ENCODE results near the gene ABHD12.
"Not testable (repeated sequence)": the region's sequence is repeated elsewhere in the genome, so short reads cannot be mapped to it uniquely, and the experiment has no call there.

Gene ABHD12

GRCh38 chr20:25323496-25324246 lies 67.0 kb downstream of the ABHD12 start:
- H3K27ac Mint-ChIP-seq: no peak overlapping the region
- ATAC-seq (no peak), DNase-seq (no peak)
- no peak overlapping the region for H3K4me3 Mint-ChIP-seq
- no peaks in the 10 kb centered on the region for H3K9me3 Mint-ChIP-seq
- no peaks in the 10 kb centered on the region for H3K27me3 Mint-ChIP-seq
- H3K4me1 Mint-ChIP-seq: peaks cover 10% of the 10 kb centered on the region

GRCh38 chr20:25321991-25322390 lies 68.6 kb downstream of the ABHD12 start:
- H3K4me3 Mint-ChIP-seq: no peak overlapping the region
- H3K4me1 Mint-ChIP-seq: peaks cover 17% of the 10 kb centered on the region
- peak overlapping the region in 1 of 2 donors; percentile 72 for H3K27ac Mint-ChIP-seq
- DNase-seq: no peak
- H3K27me3 Mint-ChIP-seq: no peaks in the 10 kb centered on the region
- no peak for ATAC-seq
- no peaks in the 10 kb centered on the region for H3K9me3 Mint-ChIP-seq

GRCh38 chr20:25321262-25321831 lies 69.3 kb downstream of the ABHD12 start:
- no peaks in the 10 kb centered on the region for H3K9me3 Mint-ChIP-seq

GRCh38 chr20:25320035-25320800 lies 70.4 kb downstream of the ABHD12 start:
- Mint-ChIP-seq H3K27me3 (no peaks in the 10 kb centered on the region), H3K4me3 (no peak overlapping the region), H3K9me3 (no peaks in the 10 kb centered on the region), H3K27ac (peak overlapping the region in 1 of 2 donors; percentile 92), H3K4me1 (peaks cover 24% of the 10 kb centered on the region)
- ATAC-seq (no peak), DNase-seq (no peak)

More at GRCh38 chr20:25321262-25321831, 69.3 kb downstream of the ABHD12 start:
- Mint-ChIP-seq H3K4me1 (peaks cover 17% of the 10 kb centered on the region), H3K27me3 (no peaks in the 10 kb centered on the region), H3K4me3 (no peak overlapping the region), H3K27ac (no peak overlapping the region)
- ATAC-seq (peak; percentile 39), DNase-seq (no peak)

- Mint-ChIP-seq H3K27ac (peak overlapping the region in 1 of 2 donors; percentile 92), H3K27me3 (no peaks in the 10 kb centered on the region), H3K4me1 (peaks cover 24% of the 10 kb centered on the region), H3K9me3 (no peaks in the 10 kb centered on the region), H3K4me3 (no peak overlapping the region)
- no peak for ATAC-seq
- no peak for DNase-seq
Observed at GRCh38 chr20:25319241-25320034, 71.2 kb downstream of the ABHD12 start.

- no peaks in the 10 kb centered on the region for H3K9me3 Mint-ChIP-seq
- H3K4me1 Mint-ChIP-seq: peaks cover 24% of the 10 kb centered on the region
- H3K4me3 Mint-ChIP-seq: no peak overlapping the region
- ATAC-seq (no peak), DNase-seq (no peak)
- no peak overlapping the region for H3K27ac Mint-ChIP-seq
- H3K27me3 Mint-ChIP-seq: no peaks in the 10 kb centered on the region
Observed at GRCh38 chr20:25318471-25319240, 72.0 kb downstream of the ABHD12 start.

GRCh38 chr20:25317351-25318075 lies 73.1 kb downstream of the ABHD12 start:
- Mint-ChIP-seq H3K4me3 (no peak overlapping the region), H3K27me3 (no peaks in the 10 kb centered on the region), H3K4me1 (peaks cover 24% of the 10 kb centered on the region), H3K27ac (peak overlapping the region; percentile 8 to 85), H3K9me3 (no peaks in the 10 kb centered on the region)
- ATAC-seq (no peak), DNase-seq (no peak)

- Mint-ChIP-seq H3K27me3 (no peaks in the 10 kb centered on the region), H3K4me1 (peaks cover 30% of the 10 kb centered on the region), H3K27ac (peak overlapping the region in 1 of 2 donors; percentile 8), H3K4me3 (no peak overlapping the region), H3K9me3 (no peaks in the 10 kb centered on the region)
- DNase-seq: no peak
- no peak for ATAC-seq
Observed at GRCh38 chr20:25316506-25317190, 74.0 kb downstream of the ABHD12 start.

GRCh38 chr20:25315418-25316210 lies 75.0 kb downstream of the ABHD12 start:
- Mint-ChIP-seq H3K9me3 (no peaks in the 10 kb centered on the region), H3K4me3 (no peak overlapping the region), H3K27me3 (no peaks in the 10 kb centered on the region), H3K4me1 (peaks cover 40% of the 10 kb centered on the region), H3K27ac (peak overlapping the region in 1 of 2 donors; percentile 32)
- DNase-seq (no peak), ATAC-seq (no peak)

GRCh38 chr20:25314497-25315417 lies 75.9 kb downstream of the ABHD12 start:
- H3K27ac Mint-ChIP-seq: no peak overlapping the region
- H3K4me1 Mint-ChIP-seq: peaks cover 48% of the 10 kb centered on the region
- no peaks in the 10 kb centered on the region for H3K27me3 Mint-ChIP-seq
- DNase-seq: no peak
- ATAC-seq: no peak
- H3K9me3 Mint-ChIP-seq: no peaks in the 10 kb centered on the region
- no peak overlapping the region for H3K4me3 Mint-ChIP-seq

GRCh38 chr20:25313593-25313992 lies 77.0 kb downstream of the ABHD12 start:
- no peaks in the 10 kb centered on the region for H3K9me3 Mint-ChIP-seq
- no peak for ATAC-seq
- DNase-seq: no peak
- H3K4me3 Mint-ChIP-seq: no peak overlapping the region
- no peak overlapping the region for H3K27ac Mint-ChIP-seq
- H3K27me3 Mint-ChIP-seq: no peaks in the 10 kb centered on the region
- H3K4me1 Mint-ChIP-seq: peaks cover 51% of the 10 kb centered on the region

- peaks cover 54% of the 10 kb centered on the region for H3K4me1 Mint-ChIP-seq
- not testable (repeated sequence) for DNase-seq, H3K27ac Mint-ChIP-seq, H3K27me3 Mint-ChIP-seq, H3K9me3 Mint-ChIP-seq, ATAC-seq, H3K4me3 Mint-ChIP-seq
Observed at GRCh38 chr20:25312716-25313115, 77.9 kb downstream of the ABHD12 start.

All from stimulated activated naive CD8-positive, alpha-beta T cell treated with anti-CD3 and anti-CD28 coated beads, Interleukin-15, amount 100 ng/mL, for 72 hours (primary cell).